SHP77 (cell line): ENCODE measurements around the gene GPN1.
A peak's percentile ranks its signal among the peaks of the same experiment; 100 is the strongest.
"Not testable (repeated sequence)": the region's sequence is repeated elsewhere in the genome, so short reads cannot be mapped to it uniquely, and the experiment has no call there.

ENCODE experiments used
- DNase-seq, 2 experiments: peaks; one replicate each; lab custom pipeline; 2025; lab: John Stamatoyannopoulos, UW

Gene GPN1

GRCh38 chr2:27628767-27629709 is at the start of gene GPN1, which contains the start of gene CCDC121:
Gene GPN1, plus strand, starts transcription at chr2:27629050. Its CDS starts 9 bp downstream, at chr2:27629059.
Gene CCDC121, minus strand, starts transcription at chr2:27629012. Its CDS starts 1,213 bp downstream, at chr2:27627799.
- peak; percentile 61 to 89 for DNase-seq

GRCh38 chr2:27581417-27582128 is 47.3 kb upstream of the GPN1 start:
- no peak for DNase-seq

- no peak for DNase-seq
Measured at GRCh38 chr2:27582129-27582694, 46.6 kb upstream of the GPN1 start.

- peak; percentile 95 to 96 for DNase-seq
Measured at GRCh38 chr2:27582695-27583389, 46.0 kb upstream of the GPN1 start, which contains the start of gene ZNF512. Gene ZNF512, plus strand, starts transcription at chr2:27583042. Its CDS starts 71 bp downstream, at chr2:27583113.

GRCh38 chr2:27583390-27583915 is 45.4 kb upstream of the GPN1 start:
- no peak for DNase-seq

- DNase-seq, result no peak
Measured at GRCh38 chr2:27584597-27584996, 44.3 kb upstream of the GPN1 start.

GRCh38 chr2:27587025-27587424 is 41.8 kb upstream of the GPN1 start:
- no peak for DNase-seq

- DNase-seq, result no peak
Measured at GRCh38 chr2:27588308-27588707, 40.5 kb upstream of the GPN1 start.

GRCh38 chr2:27591745-27592144 is 37.1 kb upstream of the GPN1 start:
- DNase-seq, result no peak

GRCh38 chr2:27593240-27593639 is 35.6 kb upstream of the GPN1 start:
- DNase-seq, result no peak

GRCh38 chr2:27594020-27594703 is 34.7 kb upstream of the GPN1 start:
- not testable (repeated sequence) for DNase-seq

GRCh38 chr2:27595412-27595811 is 33.4 kb upstream of the GPN1 start:
- DNase-seq, result not testable (repeated sequence)

GRCh38 chr2:27596627-27597026 is 32.2 kb upstream of the GPN1 start:
- DNase-seq, result no peak

- DNase-seq, result no peak
Measured at GRCh38 chr2:27606611-27607010, 22.2 kb upstream of the GPN1 start.

GRCh38 chr2:27613985-27614384 is 14.9 kb upstream of the GPN1 start:
- DNase-seq, result no peak

- DNase-seq, result no peak
Measured at GRCh38 chr2:27615316-27615715, 13.5 kb upstream of the GPN1 start.

GRCh38 chr2:27621524-27621923 is 7.3 kb upstream of the GPN1 start:
- DNase-seq, result no peak

GRCh38 chr2:27622921-27623384 is 5.9 kb upstream of the GPN1 start:
- no peak for DNase-seq

GRCh38 chr2:27624943-27625342 is 3.9 kb upstream of the GPN1 start:
- no peak for DNase-seq

- DNase-seq, result not testable (repeated sequence)
Measured at GRCh38 chr2:27626323-27626722, 2.5 kb upstream of the GPN1 start.

- not testable (repeated sequence) for DNase-seq
Measured at GRCh38 chr2:27626921-27627320, 1.9 kb upstream of the GPN1 start.
